ENCODE results near the gene MSRB2. TPM values are rescaled to one million over a fixed set of nuclear protein-coding genes. Genes with fewer than 3 reads are reported as not detected.

MSRB2 gene
- polyA plus RNA-seq, 2 of the 4 experiments (the other 2 are of a cell fraction), result 19.0 to 32.0 TPM

GRCh38 chr10:23055424-23056185 is 39.8 kb upstream of the MSRB2 start:
- H3K4me2 ChIP-seq, result no peak overlapping the region
- 74% methylated on average over 7 of the region's 7 CpGs for WGBS (ENCODE audit: missing lambda C conversion rate)
- DNase-seq (ENCODE audit: low read depth in 1 of 2, low spot score in 1 of 2) (no peak), ATAC-seq (no peak), FAIRE-seq (no peak)
- no peak overlapping the region for H3K4me3 ChIP-seq
- ChIA-PET CTCF (no interaction called here), POLR2A (no interaction called here)
- peaks cover 11% of the 10 kb centered on the region for H3K4me1 ChIP-seq
- H3K9me3 ChIP-seq, result no peaks in the 10 kb centered on the region; the same call in 2 of the 3 replicates
- TF ChIP-seq RCOR1 (IDR thresholded peaks at IDR 0.05; ENCODE audit: low read depth, low read length) (no peak), TP53 (CRISPR knock-in tag; IDR thresholded peaks at IDR 0.05) (no peak), KDM5A (IDR thresholded peaks at IDR 0.05) (no peak), KDM1A (IDR thresholded peaks at IDR 0.05; ENCODE audit: low read depth) (no peak), NR3C1 (IDR thresholded peaks at IDR 0.05) (no peak), RAD21 (conservative IDR thresholded peaks at IDR 0.05 in 1 of 2, IDR thresholded peaks at IDR 0.05 in 1 of 2) (no peak), EHMT2 (IDR thresholded peaks at IDR 0.05; ENCODE audit: low read depth) (no peak), ESRRA (IDR thresholded peaks at IDR 0.05; ENCODE audit: borderline replicate concordance, low read length) (no peak), RARB (CRISPR knock-in tag; IDR thresholded peaks at IDR 0.05) (no peak), RNF2 (IDR thresholded peaks at IDR 0.05; ENCODE audit: borderline replicate concordance, low read depth) (no peak), MYC (IDR thresholded peaks at IDR 0.05; ENCODE audit: borderline replicate concordance, low read length) (no peak), JUN (IDR thresholded peaks at IDR 0.05) (no peak), POLR2A (IDR thresholded peaks at IDR 0.05; ENCODE audit: low read length) (no peak)
- no peak overlapping the region for H3K27ac ChIP-seq

GRCh38 chr10:23056186-23056579 is 39.2 kb upstream of the MSRB2 start:
- Histone ChIP-seq H3K27ac (no peak overlapping the region), H3K4me1 (peaks cover 11% of the 10 kb centered on the region), H3K4me3 (no peak overlapping the region), H3K9me3 (no peaks in the 10 kb centered on the region; the same call in 2 of the 3 replicates), H3K4me2 (no peak overlapping the region)
- FAIRE-seq (no peak), ATAC-seq (no peak), DNase-seq (ENCODE audit: low read depth in 1 of 2, low spot score in 1 of 2) (no peak)
- WGBS (ENCODE audit: missing lambda C conversion rate), result 57% methylated on average over 3 of the region's 3 CpGs
- ChIA-PET POLR2A (no interaction called here), CTCF (no interaction called here)
- TF ChIP-seq ELK1 (IDR thresholded peaks at IDR 0.05; ENCODE audit: low read depth, low read length), result no peak
- TF ChIP-seq BHLHE40 (IDR thresholded peaks at IDR 0.05; ENCODE audit: low read depth, low read length), result no peak
- TF ChIP-seq POLR2A (IDR thresholded peaks at IDR 0.05; ENCODE audit: low read length), result no peak
- no peak for TF ChIP-seq HEYL (CRISPR knock-in tag; IDR thresholded peaks at IDR 0.05)
- TF ChIP-seq HMGXB4 (CRISPR knock-in tag; IDR thresholded peaks at IDR 0.05; ENCODE audit: borderline replicate concordance), result no peak
- TF ChIP-seq TFCP2L1 (CRISPR knock-in tag; IDR thresholded peaks at IDR 0.05), result no peak
- TF ChIP-seq POLR2AphosphoS2 (conservative IDR thresholded peaks at IDR 0.05; ENCODE audit: low read length), result no peak
- TF ChIP-seq CBX8 (IDR thresholded peaks at IDR 0.05), result no peak
- no peak for TF ChIP-seq RAD21 (conservative IDR thresholded peaks at IDR 0.05 in 1 of 2, IDR thresholded peaks at IDR 0.05 in 1 of 2)
- no peak for TF ChIP-seq EHMT2 (IDR thresholded peaks at IDR 0.05; ENCODE audit: low read depth)
- no peak for TF ChIP-seq MAZ (IDR thresholded peaks at IDR 0.05; ENCODE audit: borderline replicate concordance, low read depth, low read length)
- TF ChIP-seq TP53 (CRISPR knock-in tag; IDR thresholded peaks at IDR 0.05), result no peak

GRCh38 chr10:23058366-23058765 is 37.0 kb upstream of the MSRB2 start:
- no peak overlapping the region for H3K4me2 ChIP-seq
- CTCF ChIA-PET, result interaction anchor here (0.7 kb wide), 1 partner anchor 9 kb away, joined by 3 read pairs; no protein-coding TSS in a partner anchor
- FAIRE-seq, result no peak
- TF ChIP-seq POLR2A (IDR thresholded peaks at IDR 0.05; ENCODE audit: low read length) (no peak), RARB (CRISPR knock-in tag; IDR thresholded peaks at IDR 0.05) (no peak), ZC3H11A (IDR thresholded peaks at IDR 0.05) (no peak), KDM1A (IDR thresholded peaks at IDR 0.05; ENCODE audit: low read depth) (no peak), HMGXB4 (CRISPR knock-in tag; IDR thresholded peaks at IDR 0.05; ENCODE audit: borderline replicate concordance) (no peak)
- no peak for DNase-seq (ENCODE audit: low read depth in 1 of 2, low spot score in 1 of 2)
- no peak for ATAC-seq
- no peak overlapping the region for H3K27ac ChIP-seq
- no peaks in the 10 kb centered on the region for H3K9me3 ChIP-seq
- peaks cover 3% of the 10 kb centered on the region for H3K4me1 ChIP-seq
- no peak overlapping the region for H3K4me3 ChIP-seq
- 17% methylated on average over 3 of the region's 3 CpGs for WGBS (ENCODE audit: missing lambda C conversion rate)
- POLR2A ChIA-PET, result no interaction called here

Data from A549 (cell line).